Breast epithelium (tissue), 3 donors: ENCODE measurements around the gene ZNF202.
A peak's percentile ranks its signal among the peaks of the same experiment; 100 is the strongest.

Experiments used
- POLR2A ChIP-seq: fragments of 450-650 bp; IDR thresholded peaks from one replicate; pipeline ENCODE4 v1.6.1; 2016; ENCODE audit warnings: antibody characterized with exemption, mild to moderate bottlenecking, moderate library complexity
- TF ChIP-seq, protein P1 (sequence below), 3 donors: fragments of 450-650 bp; IDR thresholded peaks; one replicate each; pipeline ENCODE4 v1.5.1; 2016 to 2017; ENCODE audit warnings: antibody characterized with exemption in 3 of 3, mild to moderate bottlenecking in 3 of 3, moderate library complexity in 3 of 3

- TF ChIP-seq, protein P1, sequence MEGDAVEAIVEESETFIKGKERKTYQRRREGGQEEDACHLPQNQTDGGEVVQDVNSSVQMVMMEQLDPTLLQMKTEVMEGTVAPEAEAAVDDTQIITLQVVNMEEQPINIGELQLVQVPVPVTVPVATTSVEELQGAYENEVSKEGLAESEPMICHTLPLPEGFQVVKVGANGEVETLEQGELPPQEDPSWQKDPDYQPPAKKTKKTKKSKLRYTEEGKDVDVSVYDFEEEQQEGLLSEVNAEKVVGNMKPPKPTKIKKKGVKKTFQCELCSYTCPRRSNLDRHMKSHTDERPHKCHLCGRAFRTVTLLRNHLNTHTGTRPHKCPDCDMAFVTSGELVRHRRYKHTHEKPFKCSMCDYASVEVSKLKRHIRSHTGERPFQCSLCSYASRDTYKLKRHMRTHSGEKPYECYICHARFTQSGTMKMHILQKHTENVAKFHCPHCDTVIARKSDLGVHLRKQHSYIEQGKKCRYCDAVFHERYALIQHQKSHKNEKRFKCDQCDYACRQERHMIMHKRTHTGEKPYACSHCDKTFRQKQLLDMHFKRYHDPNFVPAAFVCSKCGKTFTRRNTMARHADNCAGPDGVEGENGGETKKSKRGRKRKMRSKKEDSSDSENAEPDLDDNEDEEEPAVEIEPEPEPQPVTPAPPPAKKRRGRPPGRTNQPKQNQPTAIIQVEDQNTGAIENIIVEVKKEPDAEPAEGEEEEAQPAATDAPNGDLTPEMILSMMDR (IDR thresholded peaks at IDR 0.05), result peak in 1 of 3 donors; percentile 13
- peak; percentile 45 for TF ChIP-seq POLR2A
Observed at GRCh38 chr11:123741159-123742030, at the start of gene ZNF202.
